HepG2 (cell line): ENCODE results near the gene AKAP12. TPM values are rescaled to one million over a fixed set of nuclear protein-coding genes. Genes with fewer than 3 reads are reported as not detected.

Experiments
- AGO2 ChIP-seq: fragments of 200-400 bp; formaldehyde crosslinking; optimal IDR thresholded peaks from 2 replicates; pipeline ENCODE3; 2017; ENCODE audit warnings: mild to moderate bottlenecking, low read depth, low read length, moderate library complexity
- ARID2 ChIP-seq: sonication (generic); formaldehyde crosslinking; IDR thresholded peaks from 2 replicates; pipeline ENCODE4 v1.8.1; 2022; ENCODE audit warnings: mild to moderate bottlenecking, missing genetic modification reagents, borderline replicate concordance
- CEBPB ChIP-seq: IDR thresholded peaks from 2 replicates; pipeline ENCODE4 v1.6.1; 2011; ENCODE audit warnings: low read depth, low read length, improper control_type of control experiment, borderline replicate concordance
- CREB1 ChIP-seq, 2 experiments: fragments of 450-650 bp in 1 of 2; IDR thresholded peaks; 2 replicates each; pipeline ENCODE4 v1.6.1; 2016 to 2017; ENCODE audit warnings: control low read depth in 1 of 2, mild to moderate bottlenecking in 1 of 2, missing compliant biosample characterization in 1 of 2, missing genetic modification characterization in 1 of 2
- CREM ChIP-seq, 2 experiments: sonication (generic) in 1 of 2; formaldehyde crosslinking in 1 of 2; IDR thresholded peaks; 2 replicates each; pipeline versions ENCODE4 v1.4.0 to v1.6.1; 2016 to 2020; ENCODE audit warnings: antibody characterized with exemption in 1 of 2, mild to moderate bottlenecking in 1 of 2, missing genetic modification reagents in 1 of 2
- GPN1 ChIP-seq: sonication (generic); formaldehyde crosslinking; IDR thresholded peaks from 2 replicates; pipeline ENCODE4 v1.5.1; 2020; ENCODE audit warnings: missing genetic modification reagents, borderline replicate concordance
- PHF21A ChIP-seq: sonication (generic); formaldehyde crosslinking; IDR thresholded peaks from 2 replicates; pipeline ENCODE4 v1.5.0; 2020; ENCODE audit warnings: mild to moderate bottlenecking, missing genetic modification reagents
- TBX2 ChIP-seq: sonication (generic); formaldehyde crosslinking; IDR thresholded peaks from 2 replicates; pipeline ENCODE4 v1.5.0; 2020; ENCODE audit warnings: missing genetic modification reagents, mild to moderate bottlenecking, borderline replicate concordance
- ZNF383 ChIP-seq: sonication (generic); formaldehyde crosslinking; IDR thresholded peaks from 2 replicates; pipeline ENCODE4 v1.4.0; 2020; ENCODE audit warnings: missing genetic modification reagents, mild to moderate bottlenecking, borderline replicate concordance
- ZNF501 ChIP-seq: sonication (generic); formaldehyde crosslinking; IDR thresholded peaks from 2 replicates; pipeline ENCODE4 v1.5.1; 2020; ENCODE audit warnings: mild to moderate bottlenecking, moderate library complexity, missing genetic modification reagents
- ZNF530 ChIP-seq: sonication (generic); formaldehyde crosslinking; IDR thresholded peaks from 2 replicates; pipeline ENCODE4 v1.5.0; 2020; ENCODE audit warnings: low read depth, mild to moderate bottlenecking, missing genetic modification reagents
- ZNF605 ChIP-seq: sonication (generic); formaldehyde crosslinking; IDR thresholded peaks from 2 replicates; pipeline ENCODE4 v1.8.0; 2022; ENCODE audit warnings: mild to moderate bottlenecking, missing genetic modification reagents
- ZNF619 ChIP-seq: sonication (generic); formaldehyde crosslinking; IDR thresholded peaks from 2 replicates; pipeline ENCODE4 v1.4.0; 2020; ENCODE audit warnings: mild to moderate bottlenecking, missing genetic modification reagents
- ZNF644 ChIP-seq: IDR thresholded peaks from 2 replicates; pipeline ENCODE4 v1.6.1; 2016; ENCODE audit warnings: low read depth
- ZNF709 ChIP-seq: sonication (generic); formaldehyde crosslinking; IDR thresholded peaks from 2 replicates; pipeline ENCODE4 v1.5.0; 2020; ENCODE audit warnings: mild to moderate bottlenecking, missing genetic modification reagents
- ZNF749 ChIP-seq: sonication (generic); formaldehyde crosslinking; IDR thresholded peaks from 2 replicates; pipeline ENCODE4 v1.8.0; 2022; ENCODE audit warnings: mild to moderate bottlenecking, missing genetic modification reagents, moderate library complexity, borderline replicate concordance
- polyA plus RNA-seq, 8 experiments: library from polyadenylated mRNA; depleted of rRNA in 3 of 8; stranded (reverse) in 7 of 8; unstranded in 1 of 8; fragments of >200 nt; fragmentation: Illumina TruSeq in 4 of 8; extraction: Trizol in 4 of 8; gene quantifications; 2 replicates each; pipeline versions ENCODE4 v1.2.1 to v1.2.3, GENCODE V29; 2011 to 2016; ENCODE audit warnings: low read depth in 4 of 8, missing spikeins in 1 of 8, mixed read lengths in 1 of 8; ENCODE audit not compliant: insufficient read depth in 1 of 8
- total RNA-seq, 5 experiments: library from RNA; depleted of rRNA; stranded (reverse); fragments of >200 nt; fragmentation: Illumina TruSeq; extraction: Trizol; gene quantifications; 2 replicates each; pipeline ENCODE4 v1.2.3, GENCODE V29; 2016; ENCODE audit warnings: low read depth in 1 of 5
- TF ChIP-seq, protein P1 (sequence below): sonication (generic); formaldehyde crosslinking; IDR thresholded peaks from 2 replicates; pipeline ENCODE4 v1.5.1; 2020; ENCODE audit warnings: mild to moderate bottlenecking, moderate library complexity, missing genetic modification reagents
- TF ChIP-seq, protein P2 (sequence below): IDR thresholded peaks from 2 replicates; pipeline ENCODE4 v1.6.1; 2016; ENCODE audit warnings: mild to moderate bottlenecking, missing biosample characterization, missing genetic modification reagents
- TF ChIP-seq, protein P3 (sequence below): sonication (generic); formaldehyde crosslinking; IDR thresholded peaks from 2 replicates; pipeline ENCODE4 v1.4.0; 2020; ENCODE audit warnings: missing genetic modification reagents
- TF ChIP-seq, protein P4 (sequence below): sonication (generic); formaldehyde crosslinking; IDR thresholded peaks from 2 replicates; pipeline ENCODE4 v1.8.1; 2023; ENCODE audit warnings: mild to moderate bottlenecking, missing genetic modification reagents
- TF ChIP-seq, protein P5 (sequence below): sonication (generic); formaldehyde crosslinking; IDR thresholded peaks from 2 replicates; pipeline ENCODE4 v1.5.0; 2020; ENCODE audit warnings: missing genetic modification reagents

The AKAP12 gene
- total and polyA plus RNA-seq, 2 of the 13 experiments (the other 11 are each of a cell fraction or from before 2014, with no cell fraction given): 10.6 to 19.0 TPM

DNA sequence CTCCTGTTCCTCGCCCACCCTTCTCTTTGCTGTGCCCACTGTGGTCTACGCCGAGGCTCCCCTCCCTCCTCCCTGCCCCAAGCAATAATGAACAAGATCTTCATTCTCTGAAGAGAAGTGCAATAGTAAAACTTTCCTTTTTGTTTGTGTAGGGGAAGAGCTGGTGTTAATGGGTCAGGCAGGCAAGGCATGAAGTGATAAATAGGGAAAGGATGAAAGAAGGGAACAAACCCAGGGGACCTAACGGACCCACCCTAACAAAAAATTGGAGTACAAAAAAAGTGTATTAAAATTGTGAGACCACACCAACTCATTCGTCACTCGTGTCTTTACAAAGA, 84.7 kb downstream of the AKAP12 start (continued):
- TF ChIP-seq, protein P1, sequence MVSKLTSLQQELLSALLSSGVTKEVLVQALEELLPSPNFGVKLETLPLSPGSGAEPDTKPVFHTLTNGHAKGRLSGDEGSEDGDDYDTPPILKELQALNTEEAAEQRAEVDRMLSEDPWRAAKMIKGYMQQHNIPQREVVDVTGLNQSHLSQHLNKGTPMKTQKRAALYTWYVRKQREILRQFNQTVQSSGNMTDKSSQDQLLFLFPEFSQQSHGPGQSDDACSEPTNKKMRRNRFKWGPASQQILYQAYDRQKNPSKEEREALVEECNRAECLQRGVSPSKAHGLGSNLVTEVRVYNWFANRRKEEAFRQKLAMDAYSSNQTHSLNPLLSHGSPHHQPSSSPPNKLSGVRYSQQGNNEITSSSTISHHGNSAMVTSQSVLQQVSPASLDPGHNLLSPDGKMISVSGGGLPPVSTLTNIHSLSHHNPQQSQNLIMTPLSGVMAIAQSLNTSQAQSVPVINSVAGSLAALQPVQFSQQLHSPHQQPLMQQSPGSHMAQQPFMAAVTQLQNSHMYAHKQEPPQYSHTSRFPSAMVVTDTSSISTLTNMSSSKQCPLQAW (CRISPR knock-in tag): peak; percentile 39; the same call in 1 of the 2 replicates
- TF ChIP-seq ZNF749 (CRISPR knock-in tag) (0 out of 2 replicates have a peak, but pooled peaks have one; percentile 1), GPN1 (CRISPR knock-in tag) (no peak), ZNF501 (CRISPR knock-in tag) (peak; percentile 42; the same call in 1 of the 2 replicates), ZNF530 (no peak), CREB1 (IDR thresholded peaks at IDR 0.05) (no peak), CREB1 (CRISPR knock-in tag; IDR thresholded peaks at IDR 0.05) (no peak), TBX2 (CRISPR knock-in tag) (peak; percentile 32; the same call in 1 of the 2 replicates), AGO2 (no peak), ARID2 (CRISPR knock-in tag) (no peak), CREM (IDR thresholded peaks at IDR 0.05) (no peak), CREM (CRISPR knock-in tag; IDR thresholded peaks at IDR 0.05) (no peak), ZNF709 (no peak), ZNF605 (CRISPR knock-in tag) (peak; percentile 21; the same call in 1 of the 2 replicates), ZNF644 (no peak), ZNF383 (CRISPR knock-in tag) (no peak), ZNF619 (no peak), CEBPB (no peak), PHF21A (0 out of 2 replicates have a peak, but pooled peaks have one; percentile 15)
- TF ChIP-seq, protein P2, sequence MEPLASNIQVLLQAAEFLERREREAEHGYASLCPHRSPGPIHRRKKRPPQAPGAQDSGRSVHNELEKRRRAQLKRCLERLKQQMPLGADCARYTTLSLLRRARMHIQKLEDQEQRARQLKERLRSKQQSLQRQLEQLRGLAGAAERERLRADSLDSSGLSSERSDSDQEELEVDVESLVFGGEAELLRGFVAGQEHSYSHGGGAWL: no peak
- TF ChIP-seq, protein P3, sequence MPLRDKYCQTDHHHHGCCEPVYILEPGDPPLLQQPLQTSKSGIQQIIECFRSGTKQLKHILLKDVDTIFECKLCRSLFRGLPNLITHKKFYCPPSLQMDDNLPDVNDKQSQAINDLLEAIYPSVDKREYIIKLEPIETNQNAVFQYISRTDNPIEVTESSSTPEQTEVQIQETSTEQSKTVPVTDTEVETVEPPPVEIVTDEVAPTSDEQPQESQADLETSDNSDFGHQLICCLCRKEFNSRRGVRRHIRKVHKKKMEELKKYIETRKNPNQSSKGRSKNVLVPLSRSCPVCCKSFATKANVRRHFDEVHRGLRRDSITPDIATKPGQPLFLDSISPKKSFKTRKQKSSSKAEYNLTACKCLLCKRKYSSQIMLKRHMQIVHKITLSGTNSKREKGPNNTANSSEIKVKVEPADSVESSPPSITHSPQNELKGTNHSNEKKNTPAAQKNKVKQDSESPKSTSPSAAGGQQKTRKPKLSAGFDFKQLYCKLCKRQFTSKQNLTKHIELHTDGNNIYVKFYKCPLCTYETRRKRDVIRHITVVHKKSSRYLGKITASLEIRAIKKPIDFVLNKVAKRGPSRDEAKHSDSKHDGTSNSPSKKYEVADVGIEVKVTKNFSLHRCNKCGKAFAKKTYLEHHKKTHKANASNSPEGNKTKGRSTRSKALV: no peak
- TF ChIP-seq, protein P4, sequence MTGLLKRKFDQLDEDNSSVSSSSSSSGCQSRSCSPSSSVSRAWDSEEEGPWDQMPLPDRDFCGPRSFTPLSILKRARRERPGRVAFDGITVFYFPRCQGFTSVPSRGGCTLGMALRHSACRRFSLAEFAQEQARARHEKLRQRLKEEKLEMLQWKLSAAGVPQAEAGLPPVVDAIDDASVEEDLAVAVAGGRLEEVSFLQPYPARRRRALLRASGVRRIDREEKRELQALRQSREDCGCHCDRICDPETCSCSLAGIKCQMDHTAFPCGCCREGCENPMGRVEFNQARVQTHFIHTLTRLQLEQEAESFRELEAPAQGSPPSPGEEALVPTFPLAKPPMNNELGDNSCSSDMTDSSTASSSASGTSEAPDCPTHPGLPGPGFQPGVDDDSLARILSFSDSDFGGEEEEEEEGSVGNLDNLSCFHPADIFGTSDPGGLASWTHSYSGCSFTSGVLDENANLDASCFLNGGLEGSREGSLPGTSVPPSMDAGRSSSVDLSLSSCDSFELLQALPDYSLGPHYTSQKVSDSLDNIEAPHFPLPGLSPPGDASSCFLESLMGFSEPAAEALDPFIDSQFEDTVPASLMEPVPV (CRISPR knock-in tag): 0 out of 2 replicates have a peak, but pooled peaks have one; percentile 32
- TF ChIP-seq, protein P5, sequence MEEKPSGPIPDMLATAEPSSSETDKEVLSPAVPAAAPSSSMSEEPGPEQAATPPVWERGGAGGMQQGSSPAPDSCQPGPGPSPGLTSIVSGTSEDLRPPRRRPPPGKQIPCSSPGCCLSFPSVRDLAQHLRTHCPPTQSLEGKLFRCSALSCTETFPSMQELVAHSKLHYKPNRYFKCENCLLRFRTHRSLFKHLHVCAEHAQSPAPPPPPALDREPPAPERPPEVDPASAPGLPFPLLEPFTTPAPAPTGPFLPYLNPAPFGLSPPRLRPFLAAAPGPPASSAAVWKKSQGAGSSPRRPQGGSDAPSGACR: 0 out of 2 replicates have a peak, but pooled peaks have one; percentile 6
